CD1c-positive myeloid dendritic cell (primary cell): ENCODE results near the gene DKK1.

Experiments used
- DNase-seq: peaks from one replicate; pipeline ENCODE4 v3.0.0-alpha.2; 2016; ENCODE audit errors: extremely low spot score

Gene DKK1, protein sequence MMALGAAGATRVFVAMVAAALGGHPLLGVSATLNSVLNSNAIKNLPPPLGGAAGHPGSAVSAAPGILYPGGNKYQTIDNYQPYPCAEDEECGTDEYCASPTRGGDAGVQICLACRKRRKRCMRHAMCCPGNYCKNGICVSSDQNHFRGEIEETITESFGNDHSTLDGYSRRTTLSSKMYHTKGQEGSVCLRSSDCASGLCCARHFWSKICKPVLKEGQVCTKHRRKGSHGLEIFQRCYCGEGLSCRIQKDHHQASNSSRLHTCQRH

DNA sequence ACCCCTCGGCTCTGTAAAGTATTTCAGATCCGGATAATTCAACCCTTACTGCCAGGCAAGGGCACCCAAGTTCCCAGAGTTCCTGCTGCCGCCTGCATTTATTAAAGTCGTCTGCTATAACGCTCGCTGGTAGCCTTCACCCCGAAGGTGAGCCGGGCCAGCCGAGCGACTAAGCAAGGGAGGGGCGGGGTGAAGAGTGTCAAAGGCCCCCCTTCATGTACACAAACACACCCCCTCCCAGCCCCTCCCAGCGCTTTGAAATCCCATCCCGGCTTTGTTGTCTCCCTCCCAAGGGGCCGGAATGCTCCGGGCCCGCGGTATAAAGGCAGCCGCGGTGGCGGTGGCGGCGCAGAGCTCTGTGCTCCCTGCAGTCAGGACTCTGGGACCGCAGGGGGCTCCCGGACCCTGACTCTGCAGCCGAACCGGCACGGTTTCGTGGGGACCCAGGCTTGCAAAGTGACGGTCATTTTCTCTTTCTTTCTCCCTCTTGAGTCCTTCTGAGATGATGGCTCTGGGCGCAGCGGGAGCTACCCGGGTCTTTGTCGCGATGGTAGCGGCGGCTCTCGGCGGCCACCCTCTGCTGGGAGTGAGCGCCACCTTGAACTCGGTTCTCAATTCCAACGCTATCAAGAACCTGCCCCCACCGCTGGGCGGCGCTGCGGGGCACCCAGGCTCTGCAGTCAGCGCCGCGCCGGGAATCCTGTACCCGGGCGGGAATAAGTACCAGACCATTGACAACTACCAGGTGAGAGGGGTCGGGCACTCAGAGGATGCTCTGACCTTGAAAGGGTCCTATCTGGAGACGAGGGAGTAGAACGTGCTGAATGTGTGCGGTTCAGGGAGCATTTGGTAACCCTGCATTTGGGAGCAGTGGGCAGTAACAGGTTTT lies at the start of gene DKK1:
DKK1 (plus strand) TSS at position 349 of the 889 bp plus-strand sequence; CDS start at position 503, 154 bp downstream.
- peak; percentile 40 for DNase-seq

DNA sequence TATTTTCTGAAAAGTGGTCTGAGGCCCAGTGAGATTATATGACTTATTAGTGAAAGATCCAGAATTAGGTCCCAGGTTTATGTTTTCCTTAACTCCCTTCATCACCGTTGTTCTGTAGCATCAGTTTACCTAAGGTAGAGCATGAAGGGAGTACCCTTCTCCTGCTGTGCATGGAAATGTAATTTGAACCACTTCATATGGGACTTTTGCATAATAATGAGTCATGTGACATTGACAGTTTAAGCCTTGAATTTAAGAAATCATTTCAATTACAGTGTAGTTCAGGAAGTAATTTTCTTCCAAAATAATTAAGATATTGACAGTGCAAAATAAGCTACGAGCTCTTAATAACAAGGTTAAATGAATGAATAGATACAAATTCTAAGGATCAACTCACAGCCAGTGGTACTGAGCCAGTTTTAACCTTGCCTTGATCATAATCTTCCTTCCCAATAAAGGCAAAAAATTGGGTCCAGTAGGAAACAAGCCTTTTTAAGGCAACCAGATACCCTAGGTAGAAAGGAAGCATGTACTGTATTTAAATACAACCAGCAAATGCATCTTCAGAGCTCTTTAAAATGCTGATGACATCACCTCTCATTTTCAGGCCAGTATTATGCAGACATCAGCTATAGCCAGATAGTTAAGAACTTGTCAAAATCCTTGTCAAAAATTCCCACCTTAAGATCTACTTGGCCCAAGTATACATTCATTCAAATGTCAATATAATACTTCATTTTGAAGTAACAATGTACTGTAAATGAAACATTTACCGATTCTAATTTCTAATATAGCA lies 48.8 kb upstream of the DKK1 start:
- no peak for DNase-seq

DNA sequence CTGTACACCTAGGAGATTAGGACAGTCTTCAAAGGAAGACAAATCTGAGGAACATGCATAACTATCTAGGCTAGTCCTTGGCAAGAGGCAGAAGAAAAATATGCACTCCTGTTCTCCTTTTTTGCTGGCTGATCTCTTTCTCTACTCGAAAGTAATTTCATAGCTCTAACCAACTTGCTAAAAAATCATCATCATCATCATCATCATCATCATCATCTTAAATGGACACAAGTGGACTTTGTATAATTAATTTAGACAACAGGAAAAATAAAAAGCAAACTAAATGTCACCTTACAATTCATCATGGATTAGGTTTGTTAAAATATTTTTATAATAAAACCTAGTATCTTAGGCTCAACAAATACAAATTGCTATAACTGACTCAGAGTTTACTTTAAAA lies 47.2 kb upstream of the DKK1 start:
- DNase-seq, result no peak

DNA sequence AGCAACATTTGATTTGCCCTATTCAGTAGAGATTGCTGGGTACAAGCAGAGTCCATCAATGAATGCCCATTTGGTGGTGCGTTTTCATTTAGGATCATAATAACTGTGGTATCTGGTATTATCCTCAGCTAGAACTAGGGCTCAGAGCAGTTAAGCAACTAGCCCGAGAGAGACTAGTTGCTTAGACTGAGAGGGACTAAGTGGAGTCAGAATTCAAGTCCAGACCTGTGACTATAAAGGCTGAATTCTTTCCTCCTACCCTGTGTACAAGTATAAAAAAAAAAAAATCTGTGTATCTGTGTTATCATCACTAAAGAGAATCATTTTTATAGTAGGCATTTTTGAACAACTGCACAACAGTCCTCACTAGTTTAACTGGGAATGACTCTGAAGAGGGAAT lies 45.3 kb upstream of the DKK1 start:
- DNase-seq, result no peak

DNA sequence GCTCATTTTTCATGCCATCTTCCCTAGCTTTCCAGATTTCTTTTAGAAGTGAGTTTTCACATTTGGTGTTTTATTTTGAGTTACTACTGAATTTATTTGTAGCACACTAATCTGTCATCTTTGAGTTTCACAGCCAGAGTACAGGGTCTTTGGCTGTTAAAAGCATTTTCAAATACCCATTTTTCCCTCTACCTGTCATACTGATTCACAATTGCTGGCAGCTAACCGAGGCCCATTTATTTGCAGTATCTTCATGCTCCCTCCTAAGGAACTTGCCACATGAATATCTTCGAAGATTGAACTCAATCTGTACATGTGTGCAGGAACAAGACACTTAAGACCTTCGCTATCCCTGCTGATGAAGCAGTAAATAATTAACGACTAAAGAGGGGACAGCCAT lies 44.8 kb upstream of the DKK1 start:
- no peak for DNase-seq

DNA sequence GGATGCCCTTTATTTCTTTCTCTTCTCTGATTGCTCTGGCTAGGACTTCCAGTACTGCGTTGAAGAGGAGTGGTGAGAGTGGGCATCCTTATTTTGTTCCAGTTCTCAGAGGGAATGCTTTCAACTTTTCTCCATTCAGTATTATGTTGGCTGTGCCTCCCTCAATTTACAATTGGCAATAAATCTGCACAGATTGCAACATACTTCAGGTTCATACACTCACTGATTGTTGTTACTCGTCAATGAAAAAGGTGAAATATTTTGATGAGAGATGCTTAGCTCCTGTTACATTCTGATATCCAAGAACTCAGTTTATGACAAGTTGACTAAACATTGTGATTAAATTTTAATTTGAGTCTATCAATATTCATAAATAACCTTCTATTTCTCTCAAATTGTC lies 37.9 kb upstream of the DKK1 start:
- DNase-seq, result no peak

DNA sequence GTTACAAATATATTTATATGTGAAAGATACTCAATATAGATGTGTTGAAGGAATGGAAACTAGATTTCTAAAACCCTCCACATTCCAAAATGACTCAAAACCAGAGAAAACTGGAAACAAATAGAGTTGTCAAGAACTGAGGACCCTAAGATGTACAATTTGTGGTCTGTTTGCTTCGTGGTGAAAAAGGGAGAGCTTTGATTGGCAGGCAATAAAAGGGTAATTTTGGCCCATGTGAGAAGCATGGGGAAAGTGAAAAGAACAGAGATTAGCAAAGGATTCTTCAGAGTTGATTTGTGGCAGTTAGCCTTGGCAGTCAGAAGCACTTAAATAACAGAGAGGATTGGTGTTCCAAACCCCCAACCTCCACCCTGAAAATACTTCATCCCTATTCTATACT lies 37.1 kb upstream of the DKK1 start:
- no peak for DNase-seq

DNA sequence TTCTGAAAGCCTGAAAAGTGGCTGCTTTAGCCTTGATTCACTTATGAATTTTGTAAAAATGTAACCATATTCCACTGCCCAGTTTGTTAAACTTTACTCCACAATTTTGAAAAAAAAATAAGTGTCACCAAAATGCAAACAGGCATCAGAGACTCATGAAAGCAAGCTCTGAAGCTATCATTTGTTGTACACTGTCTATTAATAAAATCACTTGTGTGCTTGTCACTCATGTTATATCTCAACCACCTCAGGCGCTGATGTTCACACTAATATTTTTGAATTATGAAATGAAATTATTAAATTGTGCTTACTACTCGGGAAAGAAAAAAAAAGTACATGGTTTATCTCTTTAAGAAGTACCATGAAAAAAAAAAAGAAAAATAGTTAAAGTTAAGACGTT lies 34.5 kb upstream of the DKK1 start:
- no peak for DNase-seq

DNA sequence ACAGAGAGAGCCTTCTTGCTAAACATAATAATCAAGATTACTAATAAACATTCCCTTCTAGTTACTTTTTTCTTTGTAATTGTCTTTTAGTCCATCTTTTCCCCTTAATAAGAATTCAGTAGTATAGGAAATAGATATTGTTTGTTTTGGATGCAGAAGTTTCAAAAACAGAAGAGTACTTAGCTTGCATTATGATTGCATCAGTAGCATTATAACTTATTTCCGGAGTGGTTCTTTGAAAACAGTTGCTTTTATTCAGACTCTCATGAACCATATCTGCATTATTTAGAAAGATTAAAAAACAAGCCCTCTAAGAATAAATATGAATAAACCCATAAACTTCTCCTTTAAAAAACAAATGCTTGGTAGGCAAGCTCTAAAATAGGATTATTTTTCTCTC lies 34.0 kb upstream of the DKK1 start:
- DNase-seq, result no peak

DNA sequence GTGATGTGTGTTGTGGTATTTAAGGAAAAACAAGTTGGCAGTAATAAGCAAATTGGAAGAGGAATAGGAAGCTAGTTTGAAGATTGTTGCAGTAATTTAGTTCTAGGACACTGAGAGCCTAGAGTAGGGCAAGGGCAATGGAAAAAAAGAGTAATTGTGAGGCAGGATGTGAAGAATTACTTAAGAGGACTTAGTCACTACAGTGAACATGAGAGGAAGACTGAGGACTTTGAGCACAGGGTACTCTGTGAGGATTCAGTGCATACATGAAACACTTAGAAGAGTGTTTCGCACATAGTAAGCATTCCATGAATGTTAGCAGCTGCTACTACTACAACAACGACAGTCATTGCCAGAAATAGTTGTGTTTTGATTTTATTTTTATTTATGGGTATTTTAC lies 30.9 kb upstream of the DKK1 start:
- no peak for DNase-seq

DNA sequence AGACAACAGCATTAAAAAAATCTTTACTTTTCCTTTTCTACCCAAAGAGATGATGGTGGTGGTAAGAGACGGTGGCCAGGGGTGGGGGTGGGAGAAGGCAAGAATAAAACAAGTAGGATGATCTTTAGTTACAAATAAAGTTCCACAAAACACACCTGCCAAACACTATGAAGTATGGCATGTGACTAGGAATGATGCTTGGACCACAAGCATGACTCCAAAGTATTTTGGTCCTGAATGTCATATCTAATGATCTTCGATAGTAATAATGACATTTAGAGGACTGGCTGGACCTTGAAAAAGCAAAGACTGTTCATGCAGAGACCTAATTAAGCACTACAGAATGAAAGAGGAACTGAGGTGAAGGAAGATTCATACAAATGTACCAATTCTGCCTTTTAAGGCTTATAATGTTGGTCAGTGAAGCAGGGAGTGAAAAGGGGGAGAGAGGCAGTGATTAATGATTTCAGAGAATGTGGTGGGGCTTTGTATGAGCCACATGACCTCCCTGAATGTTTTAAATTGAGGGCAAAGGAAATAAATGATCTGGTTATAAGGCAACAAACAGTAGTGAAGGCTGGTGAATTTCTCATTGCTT lies 29.6 kb upstream of the DKK1 start:
- DNase-seq, result no peak

DNA sequence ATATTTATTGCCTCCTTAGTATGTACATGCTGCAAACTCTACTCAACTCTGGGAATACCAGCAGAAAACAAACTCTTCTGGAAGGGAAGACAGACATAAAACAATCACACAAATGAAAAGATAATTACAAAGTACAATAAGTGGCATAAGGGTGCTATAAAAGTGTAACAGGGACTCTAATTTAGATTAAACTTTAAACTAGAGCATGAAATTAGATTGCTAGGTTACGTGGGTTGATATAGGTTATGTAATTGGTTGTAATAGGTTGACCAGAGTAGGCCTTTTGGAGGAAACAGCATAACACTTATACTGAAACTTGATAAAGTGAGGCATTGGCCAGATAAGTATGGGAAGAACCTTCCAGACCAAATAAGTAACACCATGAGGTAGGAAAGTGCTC lies 26.2 kb upstream of the DKK1 start:
- DNase-seq, result no peak

DNA sequence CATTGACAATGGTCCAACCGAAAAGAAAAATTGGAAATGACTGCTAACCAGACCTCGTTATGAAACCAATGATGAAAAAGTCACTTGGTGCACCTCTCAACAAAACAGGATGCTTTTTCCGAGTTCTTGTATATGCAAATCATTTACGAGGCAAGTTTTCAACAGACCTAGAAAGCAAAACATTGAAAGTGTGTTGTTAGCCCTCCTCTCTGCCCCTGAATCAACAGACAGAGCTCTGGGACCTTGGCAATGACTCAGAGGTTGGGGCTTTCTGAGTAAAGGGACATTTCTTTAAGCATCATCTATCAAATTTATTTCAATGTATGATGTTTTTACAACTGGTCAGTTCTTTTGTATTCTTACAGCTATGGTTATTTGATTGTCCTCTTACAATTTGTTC lies 16.3 kb upstream of the DKK1 start:
- no peak for DNase-seq

DNA sequence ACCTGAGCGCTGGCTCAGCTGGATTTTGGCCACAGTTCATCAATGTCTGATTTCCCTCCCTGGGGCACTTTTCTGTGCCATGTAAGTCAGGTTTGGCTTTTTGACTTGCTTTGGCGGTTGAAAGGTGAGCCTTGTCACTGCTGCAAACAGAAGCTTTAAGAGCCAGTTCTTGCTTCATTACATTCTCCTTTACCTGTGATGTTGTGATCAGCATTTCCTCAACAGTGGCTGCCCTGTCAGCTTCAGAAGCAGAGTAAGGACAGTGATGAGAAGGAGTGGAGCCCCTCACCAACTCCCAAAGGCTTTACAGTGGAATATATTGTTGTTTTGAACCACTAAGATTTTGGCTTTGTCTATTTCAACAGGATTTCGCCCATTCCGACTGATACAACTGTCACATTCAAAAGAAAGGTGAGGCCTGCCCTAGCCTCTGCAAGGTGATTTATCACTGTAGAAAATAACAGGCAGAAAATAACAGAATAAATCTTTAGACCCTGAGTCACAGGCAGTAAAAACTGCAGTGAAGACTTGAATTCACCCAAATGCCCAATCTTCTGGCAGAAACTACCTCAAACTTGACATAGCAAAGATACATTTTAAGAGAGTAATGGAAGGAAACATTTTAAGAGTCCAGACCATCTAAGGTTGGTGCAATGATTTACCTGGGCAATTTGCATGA lies 13.3 kb upstream of the DKK1 start:
- no peak for DNase-seq

DNA sequence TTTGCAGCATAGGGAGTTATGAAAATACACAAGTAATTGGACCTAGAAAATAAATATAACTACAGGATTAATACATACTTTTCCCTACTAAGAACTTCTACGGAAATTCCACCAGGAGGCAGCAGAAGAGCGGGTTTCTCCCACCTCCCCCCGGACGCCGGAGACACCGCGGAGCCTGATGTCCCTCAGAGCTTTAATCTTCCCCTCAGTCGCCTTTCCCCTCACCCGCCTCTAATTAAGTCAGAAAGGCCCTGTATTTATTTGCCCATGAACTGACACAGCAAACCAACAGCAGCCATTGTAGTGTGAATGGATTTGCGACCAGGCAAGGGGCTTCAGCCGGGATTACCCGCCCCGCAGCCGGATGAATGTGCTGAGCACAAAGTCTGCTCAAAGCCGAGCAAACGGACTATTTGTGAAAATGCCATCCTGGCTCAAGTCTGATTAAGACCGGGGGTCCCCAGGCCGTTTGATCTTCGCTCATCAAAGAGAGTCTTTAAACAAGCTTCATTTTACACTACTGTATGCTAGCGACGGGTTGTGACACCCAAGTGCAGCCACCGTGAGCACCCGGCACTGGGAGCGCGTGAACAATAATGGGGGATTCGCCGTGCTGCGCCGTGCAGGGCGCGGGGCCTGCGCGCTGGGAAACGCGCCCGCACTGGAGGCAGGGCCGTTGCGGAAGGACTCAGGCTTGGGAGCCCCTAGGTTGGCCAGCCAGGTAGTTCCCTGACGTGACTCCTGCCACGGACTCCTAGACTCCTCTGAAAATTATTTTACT lies 5.6 kb upstream of the DKK1 start:
- DNase-seq, result peak; percentile 42

DNA sequence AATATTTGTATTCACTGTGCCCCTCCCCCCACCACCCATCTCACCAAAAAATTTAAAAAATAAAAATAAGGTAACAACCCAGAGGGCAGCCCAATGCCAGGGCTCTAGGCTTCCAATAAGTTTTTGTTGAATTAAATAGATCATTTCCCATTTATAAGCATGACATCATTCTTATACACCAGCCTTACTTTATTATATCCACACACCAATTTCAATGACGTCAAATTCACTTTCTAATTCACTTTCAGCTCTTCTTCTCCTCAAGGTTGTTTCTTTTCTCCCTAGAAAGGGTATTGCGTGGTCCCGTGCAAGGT lies 1.2 kb upstream of the DKK1 start:
- no peak for DNase-seq

DNA sequence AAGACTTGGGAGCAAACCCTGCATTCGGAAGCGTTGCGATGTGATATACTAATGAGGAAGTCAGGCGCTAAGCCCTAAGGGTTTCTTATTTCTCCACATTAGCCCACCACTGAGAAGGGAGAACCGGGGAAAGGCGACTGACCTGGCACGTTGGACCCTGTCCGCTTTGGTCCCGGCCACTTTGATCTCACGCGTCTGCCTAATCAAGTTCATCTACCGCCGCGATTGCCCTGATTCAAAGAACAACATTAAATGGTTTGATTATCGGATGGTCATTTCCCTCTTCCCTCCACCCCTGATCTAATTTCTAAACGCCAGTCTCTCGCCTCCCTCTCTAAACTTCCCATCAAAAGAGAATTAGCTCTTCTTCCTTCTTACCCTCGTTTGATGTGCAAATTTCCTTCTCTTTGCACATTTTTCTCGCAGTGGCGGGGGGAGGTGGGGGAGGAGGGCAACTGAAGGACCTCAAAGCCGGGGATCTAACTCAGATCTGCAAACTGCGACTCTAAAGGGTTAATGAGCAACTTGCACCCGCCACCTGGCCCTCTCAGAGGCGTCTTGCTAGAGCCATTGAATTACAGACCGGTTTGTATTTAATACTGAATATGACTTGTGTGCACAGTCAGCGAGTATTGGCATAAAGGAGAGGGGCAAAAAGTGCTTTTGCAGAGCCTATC lies 687 bp upstream of the DKK1 start:
- peak; percentile 3 for DNase-seq

DNA sequence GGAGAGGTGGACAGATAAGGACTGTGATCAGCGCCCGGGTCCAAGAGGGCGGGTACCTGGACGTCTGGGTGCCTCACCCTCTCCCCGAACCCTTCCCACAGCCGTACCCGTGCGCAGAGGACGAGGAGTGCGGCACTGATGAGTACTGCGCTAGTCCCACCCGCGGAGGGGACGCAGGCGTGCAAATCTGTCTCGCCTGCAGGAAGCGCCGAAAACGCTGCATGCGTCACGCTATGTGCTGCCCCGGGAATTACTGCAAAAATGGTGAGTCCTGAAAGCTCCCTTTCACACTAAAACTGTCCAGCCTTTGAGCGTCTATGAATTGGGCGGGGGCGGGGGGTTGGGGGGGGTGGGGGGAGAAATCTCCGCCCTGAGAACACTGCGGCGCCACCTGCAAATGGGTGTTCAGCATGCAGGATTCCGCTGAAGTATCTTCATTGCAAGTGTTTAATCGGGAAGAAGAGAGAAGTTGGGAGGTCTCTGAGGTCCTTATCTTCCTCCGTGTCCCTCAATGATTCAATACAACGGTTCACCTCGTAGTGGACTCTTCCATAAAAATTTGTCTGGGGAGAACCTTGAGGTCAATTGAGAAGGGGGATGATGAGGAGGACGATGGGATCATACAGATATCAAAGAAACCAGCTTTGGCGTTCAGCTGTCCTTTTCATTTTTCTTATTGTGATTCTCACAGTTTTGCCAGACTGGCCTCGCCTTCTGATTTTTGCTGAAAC lies 906 bp downstream of the DKK1 start:
- DNase-seq, result no peak

DNA sequence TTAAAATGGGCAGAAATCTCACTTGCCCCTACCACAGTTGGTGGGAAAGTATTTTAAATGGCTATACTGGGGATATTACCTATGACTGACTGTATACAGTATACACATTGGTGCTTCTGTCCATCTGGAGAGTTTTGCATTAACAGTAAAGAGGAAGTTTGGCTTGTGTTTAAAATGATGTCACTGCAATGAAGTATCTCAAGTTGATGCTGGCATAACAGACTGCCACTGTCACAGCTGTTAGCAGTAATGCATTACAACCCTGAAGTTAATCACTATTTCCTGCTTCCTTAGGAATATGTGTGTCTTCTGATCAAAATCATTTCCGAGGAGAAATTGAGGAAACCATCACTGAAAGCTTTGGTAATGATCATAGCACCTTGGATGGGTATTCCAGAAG lies 1.9 kb downstream of the DKK1 start:
- DNase-seq, result no peak

DNA sequence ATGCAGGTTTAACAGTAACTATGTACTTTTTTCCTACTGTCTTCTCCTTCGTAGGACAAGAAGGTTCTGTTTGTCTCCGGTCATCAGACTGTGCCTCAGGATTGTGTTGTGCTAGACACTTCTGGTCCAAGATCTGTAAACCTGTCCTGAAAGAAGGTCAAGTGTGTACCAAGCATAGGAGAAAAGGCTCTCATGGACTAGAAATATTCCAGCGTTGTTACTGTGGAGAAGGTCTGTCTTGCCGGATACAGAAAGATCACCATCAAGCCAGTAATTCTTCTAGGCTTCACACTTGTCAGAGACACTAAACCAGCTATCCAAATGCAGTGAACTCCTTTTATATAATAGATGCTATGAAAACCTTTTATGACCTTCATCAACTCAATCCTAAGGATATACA lies 2.4 kb downstream of the DKK1 start:
- DNase-seq, result no peak
